HEK293 (cell line): ENCODE results near the gene MAF.
A peak's percentile ranks its signal among the peaks of the same experiment; 100 is the strongest.

Experiments used
- KLF1 ChIP-seq: fragments of 450-650 bp; formaldehyde crosslinking; IDR thresholded peaks from 2 replicates; pipeline ENCODE4 v1.5.1; 2016; ENCODE audit warnings: missing biosample characterization, missing genetic modification characterization
- KLF7 ChIP-seq: fragments of 450-650 bp; formaldehyde crosslinking; IDR thresholded peaks from 2 replicates; pipeline ENCODE4 v1.5.1; 2016; ENCODE audit warnings: missing biosample characterization, missing genetic modification characterization, borderline replicate concordance
- SP7 ChIP-seq: fragments of 450-650 bp; formaldehyde crosslinking; IDR thresholded peaks from 2 replicates; pipeline ENCODE4 v1.5.1; 2016; ENCODE audit warnings: missing biosample characterization, missing genetic modification characterization
- ZBTB11 ChIP-seq: fragments of 450-650 bp; formaldehyde crosslinking; conservative IDR thresholded peaks from 2 replicates; pipeline ENCODE4 v1.5.1; 2016; ENCODE audit warnings: low read depth, missing biosample characterization, missing genetic modification characterization
- ZEB2 ChIP-seq: fragments of 450-650 bp; formaldehyde crosslinking; IDR thresholded peaks from 2 replicates; pipeline ENCODE4 v1.5.1; 2016; ENCODE audit warnings: missing biosample characterization, missing genetic modification characterization
- ZFP41 ChIP-seq: fragments of 450-650 bp; formaldehyde crosslinking; IDR thresholded peaks from 2 replicates; pipeline ENCODE4 v1.5.1; 2016; ENCODE audit warnings: missing biosample characterization, missing genetic modification characterization, borderline replicate concordance
- ZFP69B ChIP-seq: fragments of 450-650 bp; formaldehyde crosslinking; IDR thresholded peaks from 2 replicates; pipeline ENCODE4 v1.5.1; 2016; ENCODE audit warnings: missing biosample characterization, missing genetic modification characterization
- ZNF10 ChIP-seq: fragments of 450-650 bp; formaldehyde crosslinking; IDR thresholded peaks from 2 replicates; pipeline ENCODE4 v1.5.1; 2017; ENCODE audit warnings: missing biosample characterization, missing genetic modification characterization
- ZNF311 ChIP-seq: fragments of 450-650 bp; formaldehyde crosslinking; IDR thresholded peaks from 2 replicates; pipeline ENCODE4 v1.5.1; 2017; ENCODE audit warnings: missing biosample characterization, missing genetic modification characterization, borderline replicate concordance
- ZNF335 ChIP-seq: fragments of 450-650 bp; formaldehyde crosslinking; conservative IDR thresholded peaks from 2 replicates; pipeline ENCODE4 v1.5.1; 2016; ENCODE audit warnings: missing biosample characterization, missing genetic modification characterization
- ZNF341 ChIP-seq: fragments of 450-650 bp; formaldehyde crosslinking; IDR thresholded peaks from 2 replicates; pipeline ENCODE4; 2016; ENCODE audit warnings: low read depth, missing biosample characterization, missing genetic modification characterization
- ZNF394 ChIP-seq: fragments of 450-650 bp; formaldehyde crosslinking; IDR thresholded peaks from 2 replicates; pipeline ENCODE4 v1.5.1; 2016; ENCODE audit warnings: missing biosample characterization, missing genetic modification characterization, mild to moderate bottlenecking, moderate library complexity, borderline replicate concordance
- ZNF423 ChIP-seq: fragments of 450-650 bp; formaldehyde crosslinking; IDR thresholded peaks from 2 replicates; pipeline ENCODE4 v1.5.1; 2016; ENCODE audit warnings: missing biosample characterization, missing genetic modification characterization
- ZNF521 ChIP-seq: fragments of 450-650 bp; formaldehyde crosslinking; IDR thresholded peaks from 2 replicates; pipeline ENCODE4 v1.5.1; 2017; ENCODE audit warnings: missing biosample characterization, mild to moderate bottlenecking, missing genetic modification characterization
- ZNF561 ChIP-seq: fragments of 450-650 bp; IDR thresholded peaks from 2 replicates; pipeline ENCODE4 v1.5.1; 2018; ENCODE audit warnings: missing biosample characterization, missing genetic modification characterization, borderline replicate concordance
- ZNF629 ChIP-seq: fragments of 450-650 bp; formaldehyde crosslinking; IDR thresholded peaks from 2 replicates; pipeline ENCODE4 v1.5.1; 2017; ENCODE audit warnings: missing biosample characterization, missing genetic modification characterization
- ZNF670 ChIP-seq: fragments of 450-650 bp; formaldehyde crosslinking; IDR thresholded peaks from 2 replicates; pipeline ENCODE4 v1.5.1; 2016; ENCODE audit warnings: missing biosample characterization, missing genetic modification characterization, low read depth
- ZNF692 ChIP-seq: fragments of 450-650 bp; formaldehyde crosslinking; IDR thresholded peaks from 2 replicates; pipeline ENCODE4 v1.5.1; 2016; ENCODE audit warnings: missing biosample characterization, missing genetic modification characterization
- ZNF768 ChIP-seq: fragments of 450-650 bp; formaldehyde crosslinking; IDR thresholded peaks from 2 replicates; pipeline ENCODE4 v1.5.1; 2018; ENCODE audit warnings: missing biosample characterization, mild to moderate bottlenecking, missing genetic modification characterization
- ZXDB ChIP-seq: fragments of 450-650 bp; formaldehyde crosslinking; IDR thresholded peaks from 2 replicates; pipeline ENCODE4 v1.5.1; 2016; ENCODE audit warnings: missing biosample characterization, missing genetic modification characterization
- TF ChIP-seq, protein P1 (sequence below): fragments of 450-650 bp; formaldehyde crosslinking; IDR thresholded peaks from 2 replicates; pipeline ENCODE4 v1.5.1; 2017; ENCODE audit warnings: missing biosample characterization, missing genetic modification characterization
- TF ChIP-seq, protein P2 (sequence below): fragments of 450-650 bp; formaldehyde crosslinking; IDR thresholded peaks from 2 replicates; pipeline ENCODE4 v1.5.1; 2017; ENCODE audit warnings: missing biosample characterization, missing genetic modification characterization
- TF ChIP-seq, protein P3 (sequence below): fragments of 450-650 bp; formaldehyde crosslinking; IDR thresholded peaks from 2 replicates; pipeline ENCODE4 v1.5.1; 2016; ENCODE audit warnings: missing biosample characterization, missing genetic modification characterization
- TF ChIP-seq, protein P4 (sequence below): fragments of 450-650 bp; formaldehyde crosslinking; IDR thresholded peaks from 2 replicates; pipeline ENCODE4 v1.5.1; 2016; ENCODE audit warnings: missing biosample characterization, missing genetic modification characterization, borderline replicate concordance

The MAF gene

DNA sequence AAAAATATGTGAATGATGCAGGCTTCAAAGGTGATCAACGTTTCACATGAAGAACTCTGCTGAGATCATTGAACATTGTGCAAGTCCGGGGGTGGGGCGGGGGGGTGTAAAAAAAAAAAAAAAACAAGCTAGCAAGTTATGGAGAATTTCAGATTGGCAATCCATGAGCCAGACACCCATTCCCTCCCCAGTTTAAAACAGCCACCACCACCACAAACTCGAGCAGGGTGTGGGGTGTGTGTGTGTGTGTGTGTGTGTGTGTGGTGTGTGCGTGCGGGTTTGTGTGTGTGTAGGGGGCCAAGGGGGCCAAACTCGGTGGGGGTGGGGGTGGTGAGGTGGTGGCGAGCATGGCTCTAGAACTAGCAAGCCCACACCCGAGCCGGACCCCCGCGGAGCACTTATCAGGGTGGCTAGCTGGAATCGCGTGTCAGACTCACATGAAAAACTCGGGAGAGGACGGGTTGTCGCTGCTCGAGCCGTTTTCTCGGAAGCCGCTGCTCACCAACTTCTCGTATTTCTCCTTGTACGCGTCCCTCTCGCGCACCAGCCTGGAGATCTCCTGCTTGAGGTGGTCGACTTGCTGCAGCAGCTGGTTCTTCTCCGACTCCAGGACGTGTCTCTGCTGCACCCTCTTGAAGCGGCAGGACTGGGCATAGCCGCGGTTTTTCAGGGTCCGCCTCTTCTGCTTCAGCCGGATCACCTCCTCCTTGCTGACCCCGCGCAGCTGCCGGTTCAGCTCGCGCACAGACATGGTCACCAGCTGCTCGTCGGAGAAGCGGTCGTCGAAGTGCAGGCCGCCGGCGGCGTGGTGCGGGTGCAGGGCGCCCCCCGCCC is 2.0 kb downstream of the MAF start (continued):
- TF ChIP-seq, protein P1, sequence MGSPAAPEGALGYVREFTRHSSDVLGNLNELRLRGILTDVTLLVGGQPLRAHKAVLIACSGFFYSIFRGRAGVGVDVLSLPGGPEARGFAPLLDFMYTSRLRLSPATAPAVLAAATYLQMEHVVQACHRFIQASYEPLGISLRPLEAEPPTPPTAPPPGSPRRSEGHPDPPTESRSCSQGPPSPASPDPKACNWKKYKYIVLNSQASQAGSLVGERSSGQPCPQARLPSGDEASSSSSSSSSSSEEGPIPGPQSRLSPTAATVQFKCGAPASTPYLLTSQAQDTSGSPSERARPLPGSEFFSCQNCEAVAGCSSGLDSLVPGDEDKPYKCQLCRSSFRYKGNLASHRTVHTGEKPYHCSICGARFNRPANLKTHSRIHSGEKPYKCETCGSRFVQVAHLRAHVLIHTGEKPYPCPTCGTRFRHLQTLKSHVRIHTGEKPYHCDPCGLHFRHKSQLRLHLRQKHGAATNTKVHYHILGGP (tag by site-specific recombination) = no peak
- TF ChIP-seq ZXDB (tag by site-specific recombination) (peak; percentile 49), ZNF10 (peak; percentile 54; the same call in 1 of the 2 replicates), SP7 (tag by site-specific recombination) (peak; percentile 49; the same call in 1 of the 2 replicates), ZNF311 (no peak), ZNF561 (tag by site-specific recombination) (no peak), ZNF335 (tag by site-specific recombination) (peak; percentile 87), ZNF768 (tag by site-specific recombination) (no peak), ZNF670 (tag by site-specific recombination) (no peak), ZNF341 (peak; percentile 57; the same call in 1 of the 2 replicates), KLF7 (tag by site-specific recombination) (peak; percentile 35; the same call in 1 of the 2 replicates), ZNF521 (tag by site-specific recombination) (no peak), ZEB2 (tag by site-specific recombination) (peak; percentile 32; the same call in 1 of the 2 replicates), ZNF394 (tag by site-specific recombination) (peak; percentile 20; the same call in 1 of the 2 replicates), ZNF629 (tag by site-specific recombination) (0 out of 2 replicates have a peak, but pooled peaks have one; percentile 9), ZNF423 (tag by site-specific recombination) (peak; percentile 29; the same call in 1 of the 2 replicates), ZFP69B (tag by site-specific recombination) (0 out of 2 replicates have a peak, but pooled peaks have one; percentile 30), KLF1 (tag by site-specific recombination) (0 out of 2 replicates have a peak, but pooled peaks have one; percentile 22), ZNF692 (peak; percentile 52), ZFP41 (tag by site-specific recombination) (no peak), ZBTB11 (tag by site-specific recombination) (peak; percentile 29)
- TF ChIP-seq, protein P2, sequence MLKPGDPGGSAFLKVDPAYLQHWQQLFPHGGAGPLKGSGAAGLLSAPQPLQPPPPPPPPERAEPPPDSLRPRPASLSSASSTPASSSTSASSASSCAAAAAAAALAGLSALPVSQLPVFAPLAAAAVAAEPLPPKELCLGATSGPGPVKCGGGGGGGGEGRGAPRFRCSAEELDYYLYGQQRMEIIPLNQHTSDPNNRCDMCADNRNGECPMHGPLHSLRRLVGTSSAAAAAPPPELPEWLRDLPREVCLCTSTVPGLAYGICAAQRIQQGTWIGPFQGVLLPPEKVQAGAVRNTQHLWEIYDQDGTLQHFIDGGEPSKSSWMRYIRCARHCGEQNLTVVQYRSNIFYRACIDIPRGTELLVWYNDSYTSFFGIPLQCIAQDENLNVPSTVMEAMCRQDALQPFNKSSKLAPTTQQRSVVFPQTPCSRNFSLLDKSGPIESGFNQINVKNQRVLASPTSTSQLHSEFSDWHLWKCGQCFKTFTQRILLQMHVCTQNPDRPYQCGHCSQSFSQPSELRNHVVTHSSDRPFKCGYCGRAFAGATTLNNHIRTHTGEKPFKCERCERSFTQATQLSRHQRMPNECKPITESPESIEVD (tag by site-specific recombination) = no peak
- TF ChIP-seq, protein P3, sequence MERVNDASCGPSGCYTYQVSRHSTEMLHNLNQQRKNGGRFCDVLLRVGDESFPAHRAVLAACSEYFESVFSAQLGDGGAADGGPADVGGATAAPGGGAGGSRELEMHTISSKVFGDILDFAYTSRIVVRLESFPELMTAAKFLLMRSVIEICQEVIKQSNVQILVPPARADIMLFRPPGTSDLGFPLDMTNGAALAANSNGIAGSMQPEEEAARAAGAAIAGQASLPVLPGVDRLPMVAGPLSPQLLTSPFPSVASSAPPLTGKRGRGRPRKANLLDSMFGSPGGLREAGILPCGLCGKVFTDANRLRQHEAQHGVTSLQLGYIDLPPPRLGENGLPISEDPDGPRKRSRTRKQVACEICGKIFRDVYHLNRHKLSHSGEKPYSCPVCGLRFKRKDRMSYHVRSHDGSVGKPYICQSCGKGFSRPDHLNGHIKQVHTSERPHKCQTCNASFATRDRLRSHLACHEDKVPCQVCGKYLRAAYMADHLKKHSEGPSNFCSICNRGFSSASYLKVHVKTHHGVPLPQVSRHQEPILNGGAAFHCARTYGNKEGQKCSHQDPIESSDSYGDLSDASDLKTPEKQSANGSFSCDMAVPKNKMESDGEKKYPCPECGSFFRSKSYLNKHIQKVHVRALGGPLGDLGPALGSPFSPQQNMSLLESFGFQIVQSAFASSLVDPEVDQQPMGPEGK (tag by site-specific recombination) = peak; percentile 96
- TF ChIP-seq, protein P4, sequence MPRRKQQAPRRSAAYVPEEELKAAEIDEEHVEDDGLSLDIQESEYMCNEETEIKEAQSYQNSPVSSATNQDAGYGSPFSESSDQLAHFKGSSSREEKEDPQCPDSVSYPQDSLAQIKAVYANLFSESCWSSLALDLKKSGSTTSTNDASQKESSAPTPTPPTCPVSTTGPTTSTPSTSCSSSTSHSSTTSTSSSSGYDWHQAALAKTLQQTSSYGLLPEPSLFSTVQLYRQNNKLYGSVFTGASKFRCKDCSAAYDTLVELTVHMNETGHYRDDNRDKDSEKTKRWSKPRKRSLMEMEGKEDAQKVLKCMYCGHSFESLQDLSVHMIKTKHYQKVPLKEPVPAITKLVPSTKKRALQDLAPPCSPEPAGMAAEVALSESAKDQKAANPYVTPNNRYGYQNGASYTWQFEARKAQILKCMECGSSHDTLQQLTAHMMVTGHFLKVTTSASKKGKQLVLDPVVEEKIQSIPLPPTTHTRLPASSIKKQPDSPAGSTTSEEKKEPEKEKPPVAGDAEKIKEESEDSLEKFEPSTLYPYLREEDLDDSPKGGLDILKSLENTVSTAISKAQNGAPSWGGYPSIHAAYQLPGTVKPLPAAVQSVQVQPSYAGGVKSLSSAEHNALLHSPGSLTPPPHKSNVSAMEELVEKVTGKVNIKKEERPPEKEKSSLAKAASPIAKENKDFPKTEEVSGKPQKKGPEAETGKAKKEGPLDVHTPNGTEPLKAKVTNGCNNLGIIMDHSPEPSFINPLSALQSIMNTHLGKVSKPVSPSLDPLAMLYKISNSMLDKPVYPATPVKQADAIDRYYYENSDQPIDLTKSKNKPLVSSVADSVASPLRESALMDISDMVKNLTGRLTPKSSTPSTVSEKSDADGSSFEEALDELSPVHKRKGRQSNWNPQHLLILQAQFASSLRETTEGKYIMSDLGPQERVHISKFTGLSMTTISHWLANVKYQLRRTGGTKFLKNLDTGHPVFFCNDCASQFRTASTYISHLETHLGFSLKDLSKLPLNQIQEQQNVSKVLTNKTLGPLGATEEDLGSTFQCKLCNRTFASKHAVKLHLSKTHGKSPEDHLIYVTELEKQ = no peak
